OCI-LY3 (cell line): Measurements from ENCODE around the gene PPARG.

Experiments
- H2AFZ ChIP-seq: fragments of 200-600, 300-600 bp; shearing (Covaris generic); 2 replicates; pipeline ENCODE4 v1.6.0; 2014; ENCODE audit warnings: antibody characterized with exemption, low read depth, low read length
- H3K27ac ChIP-seq: fragments of 200-600, 300-600 bp; sonication (generic); 2 replicates; pipeline ENCODE4 v1.5.1; 2014; ENCODE audit warnings: mild to moderate bottlenecking, low read length, moderate library complexity, mixed read lengths
- H3K27me3 ChIP-seq: fragments of 200-600, 300-600 bp; sonication (generic); 2 replicates; pipeline ENCODE4 v1.6.1; 2014; ENCODE audit warnings: low read depth, low read length, mixed read lengths
- H3K36me3 ChIP-seq: fragments of 200-600, 300-600 bp; sonication (generic); replicated peaks from 2 replicates; pipeline ENCODE3; 2014; ENCODE audit warnings: low read depth, low read length, mixed read lengths
- H3K4me1 ChIP-seq: fragments of 300-600, 200-600 bp; sonication (generic); 2 replicates; pipeline ENCODE4 v1.6.1; 2014; ENCODE audit warnings: low read length, mixed read lengths
- H3K4me2 ChIP-seq: fragments of 200-600, 300-600 bp; sonication (generic); 2 replicates; pipeline ENCODE4 v1.6.1; 2014; ENCODE audit warnings: low read length, mixed read lengths
- H3K4me3 ChIP-seq: fragments of 300-600, 200-600 bp; sonication (generic); 2 replicates; pipeline ENCODE4 v1.5.1; 2014; ENCODE audit warnings: antibody characterized with exemption, mild to moderate bottlenecking, low read length, moderate library complexity
- H3K79me2 ChIP-seq: fragments of 300-600, 200-600 bp; shearing (Covaris generic); 2 replicates; pipeline ENCODE4 v1.6.1; 2014; ENCODE audit warnings: mild to moderate bottlenecking, low read length, mixed read lengths
- H3K9ac ChIP-seq: fragments of 300-600, 200-600 bp; shearing (Covaris generic); 2 replicates; pipeline ENCODE4 v1.6.0; 2014; ENCODE audit warnings: mild to moderate bottlenecking, low read length, moderate library complexity
- H3K9me3 ChIP-seq: fragments of 200-600, 300-600 bp; shearing (Covaris generic); 2 replicates; pipeline ENCODE4 v1.6.1; 2014; ENCODE audit warnings: low read length, mixed read lengths; ENCODE audit not compliant: insufficient read depth
- H4K20me1 ChIP-seq: fragments of 200-600, 300-600 bp; sonication (generic); 2 replicates; pipeline ENCODE4 v1.6.1; 2016; ENCODE audit warnings: low read length, mixed read lengths; ENCODE audit not compliant: insufficient read depth
- EZH2phosphoT487 ChIP-seq: fragments of 200-600 bp; shearing (Covaris generic); IDR thresholded peaks from 2 replicates; pipeline ENCODE4 v1.6.1; 2018; ENCODE audit warnings: antibody characterized with exemption, mixed run types, low read depth
- TF ChIP-seq, protein P1 (sequence below): fragments of 200-600, 300-600 bp; sonication (generic); IDR thresholded peaks from 2 replicates; pipeline ENCODE4 v1.5.1; 2014; ENCODE audit warnings: antibody characterized with exemption, low read length, low read depth

The PPARG gene

DNA sequence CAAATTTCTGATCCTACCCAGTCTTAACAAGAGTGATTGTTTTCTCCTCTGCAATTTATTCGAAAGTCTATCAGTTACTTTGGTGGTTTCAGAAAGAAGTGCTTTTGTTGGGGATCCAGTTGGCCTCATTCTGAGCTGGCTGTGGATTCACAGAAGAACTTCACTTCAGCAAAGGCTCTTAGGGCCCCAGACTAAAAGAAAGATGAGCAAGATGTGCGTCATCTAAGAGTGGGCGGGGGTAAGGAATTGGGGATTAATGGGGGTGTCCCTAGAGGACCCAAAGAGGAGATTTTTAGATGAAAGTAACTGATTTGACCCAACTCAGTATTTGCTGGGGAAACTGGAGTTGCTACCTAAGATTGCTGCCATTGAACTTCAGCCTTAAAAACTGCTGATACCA, 131.5 kb downstream of the PPARG start:
- Histone ChIP-seq H2AFZ (no peak overlapping the region), H3K9ac (no peak overlapping the region), H3K79me2 (no peaks in the 10 kb centered on the region), H3K9me3 (no peaks in the 10 kb centered on the region), H3K36me3 (no peaks in the 10 kb centered on the region), H3K4me3 (no peak overlapping the region), H4K20me1 (no peaks in the 10 kb centered on the region), H3K4me1 (peaks cover 7% of the 10 kb centered on the region), H3K27ac (no peak overlapping the region), H3K4me2 (no peak overlapping the region), H3K27me3 (peaks cover 24% of the 10 kb centered on the region; the same call in 1 of the 2 replicates)
- TF ChIP-seq EZH2phosphoT487 = no peak
- TF ChIP-seq, protein P1, sequence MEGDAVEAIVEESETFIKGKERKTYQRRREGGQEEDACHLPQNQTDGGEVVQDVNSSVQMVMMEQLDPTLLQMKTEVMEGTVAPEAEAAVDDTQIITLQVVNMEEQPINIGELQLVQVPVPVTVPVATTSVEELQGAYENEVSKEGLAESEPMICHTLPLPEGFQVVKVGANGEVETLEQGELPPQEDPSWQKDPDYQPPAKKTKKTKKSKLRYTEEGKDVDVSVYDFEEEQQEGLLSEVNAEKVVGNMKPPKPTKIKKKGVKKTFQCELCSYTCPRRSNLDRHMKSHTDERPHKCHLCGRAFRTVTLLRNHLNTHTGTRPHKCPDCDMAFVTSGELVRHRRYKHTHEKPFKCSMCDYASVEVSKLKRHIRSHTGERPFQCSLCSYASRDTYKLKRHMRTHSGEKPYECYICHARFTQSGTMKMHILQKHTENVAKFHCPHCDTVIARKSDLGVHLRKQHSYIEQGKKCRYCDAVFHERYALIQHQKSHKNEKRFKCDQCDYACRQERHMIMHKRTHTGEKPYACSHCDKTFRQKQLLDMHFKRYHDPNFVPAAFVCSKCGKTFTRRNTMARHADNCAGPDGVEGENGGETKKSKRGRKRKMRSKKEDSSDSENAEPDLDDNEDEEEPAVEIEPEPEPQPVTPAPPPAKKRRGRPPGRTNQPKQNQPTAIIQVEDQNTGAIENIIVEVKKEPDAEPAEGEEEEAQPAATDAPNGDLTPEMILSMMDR = no peak

DNA sequence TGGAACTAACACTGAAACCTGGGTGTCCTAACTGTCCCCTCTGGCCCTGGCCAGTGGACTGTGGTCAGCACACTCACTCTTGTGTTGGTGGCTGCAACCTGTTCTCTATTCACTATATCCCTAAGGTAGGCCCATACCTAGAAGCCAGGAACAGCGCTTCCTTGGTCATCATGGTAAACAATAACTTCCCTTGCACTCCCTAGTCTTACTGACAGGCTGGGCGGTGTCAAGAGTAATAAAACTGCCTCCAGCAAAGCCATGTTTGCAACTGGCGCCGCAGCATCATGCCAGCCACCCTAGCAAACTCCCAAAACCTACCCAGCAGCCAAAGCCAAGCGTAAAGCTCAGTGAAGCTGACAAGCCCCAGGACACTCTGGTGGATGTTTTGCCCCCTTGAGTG, 132.3 kb downstream of the PPARG start:
- no peak overlapping the region for H3K9ac ChIP-seq

DNA sequence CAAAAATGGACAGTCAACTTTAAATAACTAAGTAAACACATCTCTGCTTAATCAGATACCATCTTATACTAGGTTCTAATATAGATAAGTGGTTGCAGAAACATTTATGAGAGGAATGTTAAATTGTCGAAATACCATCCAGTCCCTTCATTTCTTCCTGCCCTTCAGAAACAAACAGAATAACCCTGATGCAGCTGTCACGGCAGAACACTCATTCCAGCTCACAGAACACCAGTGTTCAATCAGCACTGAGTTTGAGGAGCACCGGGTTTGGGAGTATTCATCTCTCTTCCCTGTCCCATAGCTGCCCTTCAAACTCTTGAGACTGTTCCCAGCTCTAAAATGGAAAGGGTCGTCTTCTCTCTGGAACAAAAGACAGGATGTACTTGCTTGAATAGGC, 134.3 kb downstream of the PPARG start:
- H4K20me1 ChIP-seq = no peaks in the 10 kb centered on the region

More for the DNA sequence above, 132.3 kb downstream of the PPARG start:
- TF ChIP-seq, protein P1 = no peak
- TF ChIP-seq EZH2phosphoT487 = no peak
- H3K27ac ChIP-seq = no peak overlapping the region
- peaks cover 26% of the 10 kb centered on the region; the same call in 1 of the 2 replicates for H3K27me3 ChIP-seq
- no peak overlapping the region for H3K4me2 ChIP-seq
- H3K9me3 ChIP-seq = no peaks in the 10 kb centered on the region
- H4K20me1 ChIP-seq = no peaks in the 10 kb centered on the region
- H2AFZ ChIP-seq = no peak overlapping the region
- H3K4me1 ChIP-seq = peaks cover 7% of the 10 kb centered on the region
- no peak overlapping the region for H3K4me3 ChIP-seq
- H3K79me2 ChIP-seq = no peaks in the 10 kb centered on the region
- H3K36me3 ChIP-seq = no peaks in the 10 kb centered on the region

DNA sequence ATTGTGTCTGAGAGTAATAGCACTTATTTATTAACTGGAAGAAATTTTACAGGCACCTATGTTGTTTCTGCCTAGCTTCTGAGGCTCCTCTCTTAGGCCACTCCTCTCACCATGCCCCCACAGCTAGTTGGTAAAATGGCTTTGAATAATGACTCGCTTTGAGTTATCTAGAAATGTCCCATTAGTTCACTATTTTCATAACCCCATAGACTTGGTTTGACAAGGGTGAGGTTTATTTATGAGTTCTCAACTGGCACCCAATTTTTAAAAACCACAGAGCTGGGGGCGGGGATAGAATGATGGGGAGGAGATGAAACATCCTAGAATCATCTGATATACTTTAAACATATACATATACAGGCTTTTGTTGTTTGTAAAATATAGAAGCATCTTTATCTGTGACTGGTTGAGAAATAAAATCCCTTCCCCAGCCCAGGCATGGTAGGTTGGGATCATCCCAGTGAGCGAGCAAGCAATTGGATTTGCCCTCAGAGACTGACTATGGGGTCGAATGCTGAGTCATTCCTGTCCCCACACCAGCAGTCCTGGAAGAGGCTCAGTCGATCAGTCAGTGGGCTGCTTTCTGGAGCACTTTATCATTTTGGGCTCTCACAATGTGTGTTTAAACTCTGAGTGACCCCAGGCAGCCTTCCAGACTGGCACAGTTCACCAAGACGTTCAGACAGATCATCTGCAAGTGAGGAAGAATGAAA, 135.2 kb downstream of the PPARG start:
- Histone ChIP-seq H3K27ac (no peak overlapping the region), H3K4me1 (peaks cover 7% of the 10 kb centered on the region), H3K9ac (no peak overlapping the region), H3K36me3 (no peaks in the 10 kb centered on the region), H3K4me3 (no peak overlapping the region), H2AFZ (0 out of 2 replicates have a peak overlapping the region, but pooled peaks have one; percentile 59), H3K9me3 (no peaks in the 10 kb centered on the region), H3K79me2 (no peaks in the 10 kb centered on the region), H4K20me1 (no peaks in the 10 kb centered on the region), H3K4me2 (peak overlapping the region; percentile 14; the same call in 1 of the 2 replicates), H3K27me3 (peaks cover 26% of the 10 kb centered on the region; the same call in 1 of the 2 replicates)
- TF ChIP-seq EZH2phosphoT487 = no peak

More for the DNA sequence above, 134.3 kb downstream of the PPARG start:
- no peak overlapping the region for H3K27ac ChIP-seq
- H3K4me3 ChIP-seq = no peak overlapping the region
- H3K4me1 ChIP-seq = peaks cover 7% of the 10 kb centered on the region
- no peak overlapping the region for H3K9ac ChIP-seq
- H3K4me2 ChIP-seq = no peak overlapping the region
- no peak overlapping the region for H2AFZ ChIP-seq
- H3K36me3 ChIP-seq = no peaks in the 10 kb centered on the region
- no peaks in the 10 kb centered on the region for H3K9me3 ChIP-seq
- H3K79me2 ChIP-seq = no peaks in the 10 kb centered on the region
- TF ChIP-seq, protein P1 = no peak
- no peak for TF ChIP-seq EZH2phosphoT487
- H3K27me3 ChIP-seq = peaks cover 26% of the 10 kb centered on the region; the same call in 1 of the 2 replicates
